Esophagus squamous epithelium (tissue), 5 donors: ENCODE data around the gene PHC2. TPM values are rescaled to one million over a fixed set of nuclear protein-coding genes. Genes with fewer than 3 reads are reported as not detected.

Experiments
- DNase-seq: peaks from one replicate; lab custom pipeline; 2025; lab: John Stamatoyannopoulos, UW
- H3K27ac ChIP-seq, 4 donors: fragments of 200-600 bp; sonication (generic); one replicate each; pipeline ENCODE4 v1.5.1; 2016 to 2019; ENCODE audit warnings: mild to moderate bottlenecking in 1 of 4
- H3K27me3 ChIP-seq, 4 donors: fragments of 200-600 bp; sonication (generic); 1 replicate in 3 of 4; 2 replicates in 1 of 4; pipeline versions ENCODE4 v1.5.1 to v1.6.0; 2017 to 2021; ENCODE audit warnings: antibody characterized with exemption in 1 of 4
- H3K36me3 ChIP-seq, 3 donors: fragments of 200-600 bp; sonication (generic); one replicate each; pipeline ENCODE4 v1.5.1; 2016 to 2019
- H3K4me1 ChIP-seq, 3 donors: fragments of 200-600 bp; sonication (generic); one replicate each; pipeline ENCODE4 v1.5.1; 2017 to 2019
- H3K4me3 ChIP-seq, 4 donors: fragments of 200-600 bp; sonication (generic); 1 replicate in 3 of 4; 2 replicates in 1 of 4; pipeline ENCODE4 v1.5.1; 2016 to 2019; ENCODE audit warnings: mild to moderate bottlenecking in 2 of 4, moderate library complexity in 1 of 4
- H3K9me3 ChIP-seq, 3 donors: fragments of 200-600 bp; sonication (generic); one replicate each; pipeline ENCODE4 v1.5.1; 2016 to 2019
- CTCF ChIP-seq, 6 experiments: fragments of 450-650 bp in 4 of 6; fragments of 200-600 bp in 2 of 6; sonication (generic) in 2 of 6; IDR thresholded peaks; one replicate each; pipeline ENCODE4 v1.5.1; 2016 to 2019; ENCODE audit warnings: antibody characterized with exemption in 6 of 6, mild to moderate bottlenecking in 4 of 6, moderate library complexity in 4 of 6
- POLR2A ChIP-seq, 4 donors: fragments of 450-650 bp; IDR thresholded peaks; one replicate each; pipeline ENCODE4 v1.6.1; 2017; ENCODE audit warnings: antibody characterized with exemption in 4 of 4, mild to moderate bottlenecking in 4 of 4, moderate library complexity in 3 of 4
- WGBS, 2 donors: methylation state at CpG; one replicate each; pipeline ENCODE4 v1.1.5; 2018; 5-methylcytosine and 5-hydroxymethylcytosine counted together
- intact Hi-C: fragments of 100-400 bp; cut with DNase I; formaldehyde crosslinking; loops from one replicate; pipeline ENCODE4 v1.15.0; 2022
- total RNA-seq, 4 donors: library from RNA; depleted of rRNA; stranded (reverse); fragments of >200 nt; gene quantifications; one replicate each; pipeline ENCODE4 v1.1.0, GENCODE V29; 2016
- donor health status: DM: yes; HTN: yes; CAD: no.

Gene PHC2
- total RNA-seq, 4 donors from 2014 or later, result 27.4 to 92.1 (median 50.6) TPM

- intact Hi-C loops, result no loop called here
- Histone ChIP-seq H3K27ac (peak overlapping the region in 1 of 4 donors; percentile 38), H3K4me1 (peaks cover 5 to 21% (median 12%) of the 10 kb centered on the region in 3 donors), H3K27me3 (peaks cover 0 to 14% (median 0%) of the 10 kb centered on the region in 4 donors), H3K9me3 (no peaks in the 10 kb centered on the region), H3K4me3 (peak overlapping the region; percentile 22 to 56 (median 38)), H3K36me3 (no peaks in the 10 kb centered on the region)
- 29 to 49% methylated on average over 23 to 47 of the region's 113 CpGs for WGBS, 2 donors
- TF ChIP-seq CTCF (IDR thresholded peaks at IDR 0.05) (no peak), POLR2A (IDR thresholded peaks at IDR 0.05) (no peak)
- DNase-seq, result no peak
Observed at GRCh38 chr1:33306653-33307493, 124.0 kb downstream of the PHC2 start.

- peaks cover 0 to 1% (median 0%) of the 10 kb centered on the region in 3 donors for H3K36me3 ChIP-seq
- peaks cover 5 to 28% (median 12%) of the 10 kb centered on the region in 3 donors for H3K4me1 ChIP-seq
- DNase-seq, result no peak
- no peaks in the 10 kb centered on the region for H3K9me3 ChIP-seq
- H3K27me3 ChIP-seq, result peaks cover 0 to 14% (median 0%) of the 10 kb centered on the region in 4 donors
- peak overlapping the region in 1 of 4 donors; percentile 38 for H3K27ac ChIP-seq
- TF ChIP-seq CTCF (IDR thresholded peaks at IDR 0.05) (no peak), POLR2A (IDR thresholded peaks at IDR 0.05) (no peak)
- WGBS, 2 donors, result 73 to 79% methylated on average over 9 to 12 of the region's 20 CpGs
- peak overlapping the region; percentile 22 to 56 (median 38) for H3K4me3 ChIP-seq
- intact Hi-C loops, result no loop called here
Observed at GRCh38 chr1:33305816-33306652, 124.9 kb downstream of the PHC2 start.

GRCh38 chr1:33305016-33305415 is 125.9 kb downstream of the PHC2 start:
- no peak for DNase-seq
- peaks cover 0 to 14% (median 0%) of the 10 kb centered on the region in 4 donors for H3K27me3 ChIP-seq
- no peak overlapping the region for H3K4me3 ChIP-seq
- no peaks in the 10 kb centered on the region for H3K9me3 ChIP-seq
- TF ChIP-seq POLR2A (IDR thresholded peaks at IDR 0.05), result no peak
- TF ChIP-seq CTCF (IDR thresholded peaks at IDR 0.05), result no peak
- H3K36me3 ChIP-seq, result peaks cover 0 to 9% (median 0%) of the 10 kb centered on the region in 3 donors
- peaks cover 8 to 38% (median 12%) of the 10 kb centered on the region in 3 donors for H3K4me1 ChIP-seq
- intact Hi-C loops, result no loop called here
- no peak overlapping the region for H3K27ac ChIP-seq
- whole genome bisulfite sequencing, 2 donors, result 80 to 84% methylated on average over 1 to 5 of the region's 5 CpGs

- TF ChIP-seq CTCF (IDR thresholded peaks at IDR 0.05) (no peak), POLR2A (IDR thresholded peaks at IDR 0.05) (no peak)
- Histone ChIP-seq H3K4me3 (no peak overlapping the region), H3K9me3 (no peaks in the 10 kb centered on the region), H3K27me3 (peaks cover 0 to 14% (median 0%) of the 10 kb centered on the region in 4 donors), H3K4me1 (peaks cover 8 to 51% (median 12%) of the 10 kb centered on the region in 3 donors), H3K36me3 (peaks cover 0 to 35% (median 0%) of the 10 kb centered on the region in 3 donors), H3K27ac (peak overlapping the region in 2 of 4 donors; percentile 21 to 24)
- no peak for DNase-seq
- 100% methylated on average over 1 of the region's 1 CpG; no CpG with 5 or more reads in 1 of the 2 donors for WGBS, 2 donors
- intact Hi-C loops, result no loop called here
Observed at GRCh38 chr1:33302325-33302724, 128.6 kb downstream of the PHC2 start.
